ENCODE results near the gene ZDHHC5. TPM values are rescaled to one million over a fixed set of nuclear protein-coding genes. Genes with fewer than 3 reads are reported as not detected.

The ZDHHC5 gene
- total and polyA plus RNA-seq, 2 of the 4 experiments (the other 2 are of a cell fraction): 19.4 to 45.7 TPM

DNA sequence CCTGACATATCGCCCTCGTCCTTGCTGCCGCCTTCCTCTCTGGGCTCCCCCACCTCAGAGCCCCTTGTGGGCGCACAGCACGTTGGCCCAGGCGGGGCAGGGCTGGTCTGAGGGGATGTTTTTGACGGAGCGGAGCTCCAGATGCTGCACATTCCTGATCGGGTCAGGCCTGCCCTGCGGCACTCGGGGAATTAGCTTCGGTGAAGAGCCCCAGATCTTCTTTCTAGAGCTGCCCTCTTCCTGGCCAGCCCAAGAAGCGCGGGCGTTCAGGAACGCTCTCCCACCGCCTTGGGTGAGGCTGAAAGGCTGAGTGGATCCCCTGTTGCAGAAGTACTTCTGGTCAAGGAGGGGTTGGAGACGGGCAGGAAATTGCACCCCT lies 30.3 kb upstream of the ZDHHC5 start:
- Histone ChIP-seq H4K8ac (ENCODE audit: low read depth in 2 of 2, low read length in 2 of 2) (peak overlapping the region; percentile 90 to 92), H4K91ac (ENCODE audit: insufficient read depth, low read depth, low read length) (peak overlapping the region; percentile 92), H3K9ac (ENCODE audit: low read depth, low read length) (peak overlapping the region; percentile 61), H3K23ac (ENCODE audit: low read depth, low read length) (peak overlapping the region; percentile 89; the same call in 1 of the 2 replicates), H3K56ac (ENCODE audit: extremely low read depth, insufficient read depth, low read length) (peak overlapping the region; percentile 66; the same call in 1 of the 2 replicates), H3K18ac (ENCODE audit: low read depth, low read length) (no peak overlapping the region; the same call in 1 of the 2 replicates), H3K4me1 (ENCODE audit: control insufficient read depth, insufficient read depth, low read length) (peaks cover 13% of the 10 kb centered on the region), H4K20me1 (ENCODE audit: insufficient read depth, low read length) (peaks cover 36% of the 10 kb centered on the region), H2BK15ac (ENCODE audit: low read depth, low read length) (0 out of 3 replicates have a peak overlapping the region, but pooled peaks have one; percentile 12), H2AK5ac (ENCODE audit: low read depth, low read length) (peak overlapping the region; percentile 67), H2BK120ac (ENCODE audit: low read depth, low read length) (peak overlapping the region; percentile 88), H2BK20ac (ENCODE audit: low read depth, low read length) (peak overlapping the region; percentile 69), H3K9me1 (ENCODE audit: insufficient read depth, low read length) (peaks cover 12% of the 10 kb centered on the region), H3K4ac (ENCODE audit: low read depth, low read length) (peak overlapping the region; percentile 93), H3K36me3 (ENCODE audit: control insufficient read depth, insufficient read depth, low read length) (peaks cover 1% of the 10 kb centered on the region; the same call in 1 of the 2 replicates), H3K4me3 (ENCODE audit: insufficient read depth, low read depth, low read length) (peak overlapping the region; percentile 96), H3K9me3 (ENCODE audit: control insufficient read depth, insufficient read depth, low read length) (no peaks in the 10 kb centered on the region), H3K14ac (replicated peaks; ENCODE audit: low read depth, low read length) (peak overlapping the region; percentile 78), H3K27me3 (ENCODE audit: control insufficient read depth, insufficient read depth, low read length) (peaks cover 14% of the 10 kb centered on the region), H3K4me2 (ENCODE audit: low read depth, low read length) (peak overlapping the region; percentile 85), H3K27ac (ENCODE audit: insufficient read depth, low read length) (peak overlapping the region; percentile 80), H4K5ac (ENCODE audit: low read depth, low read length) (peak overlapping the region; percentile 46; the same call in 1 of the 2 replicates), H2BK5ac (ENCODE audit: low read depth, low read length, poor library complexity, severe bottlenecking) (peak overlapping the region; percentile 74), H2AFZ (replicated peaks; ENCODE audit: low read length, poor library complexity) (peak overlapping the region; percentile 99), H2AK9ac (replicated peaks; ENCODE audit: low read depth, low read length, poor library complexity) (peak overlapping the region; percentile 100), H3K79me1 (ENCODE audit: low read depth in 1 of 2, low read length in 2 of 2) (peaks cover 16 to 47% of the 10 kb centered on the region in 2 experiments)
- in situ Hi-C loops (cut with MboI; ENCODE audit: low sequenced_read_pairs): no loop called here
- WGBS, 2 experiments (ENCODE audit: extremely low coverage in 2 of 2, insufficient read length in 1 of 2): 28% methylated on average over 3 of the region's 18 CpGs; no CpG with 5 or more reads in 1 of the 2 experiments
- DNase-seq (no peak), ATAC-seq (ENCODE audit: low read depth) (peak; percentile 15)
- intact Hi-C loops (cut with micrococcal nuclease): no loop called here
- no peak for TF ChIP-seq MXI1 (IDR thresholded peaks at IDR 0.05; ENCODE audit: borderline replicate concordance, low read depth, low read length)
- TF ChIP-seq CHD1 (IDR thresholded peaks at IDR 0.05; ENCODE audit: low read depth, low read length): no peak
- no peak for TF ChIP-seq RCOR1 (IDR thresholded peaks at IDR 0.05; ENCODE audit: insufficient replicate concordance, low read length)
- TF ChIP-seq, protein P1, sequence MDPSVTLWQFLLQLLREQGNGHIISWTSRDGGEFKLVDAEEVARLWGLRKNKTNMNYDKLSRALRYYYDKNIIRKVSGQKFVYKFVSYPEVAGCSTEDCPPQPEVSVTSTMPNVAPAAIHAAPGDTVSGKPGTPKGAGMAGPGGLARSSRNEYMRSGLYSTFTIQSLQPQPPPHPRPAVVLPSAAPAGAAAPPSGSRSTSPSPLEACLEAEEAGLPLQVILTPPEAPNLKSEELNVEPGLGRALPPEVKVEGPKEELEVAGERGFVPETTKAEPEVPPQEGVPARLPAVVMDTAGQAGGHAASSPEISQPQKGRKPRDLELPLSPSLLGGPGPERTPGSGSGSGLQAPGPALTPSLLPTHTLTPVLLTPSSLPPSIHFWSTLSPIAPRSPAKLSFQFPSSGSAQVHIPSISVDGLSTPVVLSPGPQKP (IDR thresholded peaks at IDR 0.05; ENCODE audit: borderline replicate concordance, low read depth, low read length): no peak
- no peak for TF ChIP-seq POLR2A (IDR thresholded peaks at IDR 0.05; ENCODE audit: low read depth, low read length)
- TF ChIP-seq NFE2L2 (IDR thresholded peaks at IDR 0.05; ENCODE audit: low read depth, low read length): no peak
- TF ChIP-seq FOS (IDR thresholded peaks at IDR 0.05; ENCODE audit: low read depth, low read length): no peak
- TF ChIP-seq SMC3 (IDR thresholded peaks at IDR 0.05; ENCODE audit: low read depth, low read length): no peak
- TF ChIP-seq RAD21 (IDR thresholded peaks at IDR 0.05; ENCODE audit: low read length): no peak
- TF ChIP-seq CEBPB (IDR thresholded peaks at IDR 0.05; ENCODE audit: low read depth, low read length): no peak
- TF ChIP-seq RFX5 (IDR thresholded peaks at IDR 0.05; ENCODE audit: low read depth, low read length): no peak
- TF ChIP-seq, protein P2, sequence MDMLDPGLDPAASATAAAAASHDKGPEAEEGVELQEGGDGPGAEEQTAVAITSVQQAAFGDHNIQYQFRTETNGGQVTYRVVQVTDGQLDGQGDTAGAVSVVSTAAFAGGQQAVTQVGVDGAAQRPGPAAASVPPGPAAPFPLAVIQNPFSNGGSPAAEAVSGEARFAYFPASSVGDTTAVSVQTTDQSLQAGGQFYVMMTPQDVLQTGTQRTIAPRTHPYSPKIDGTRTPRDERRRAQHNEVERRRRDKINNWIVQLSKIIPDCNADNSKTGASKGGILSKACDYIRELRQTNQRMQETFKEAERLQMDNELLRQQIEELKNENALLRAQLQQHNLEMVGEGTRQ (IDR thresholded peaks at IDR 0.05; ENCODE audit: low read depth, low read length): no peak
- TF ChIP-seq, protein P3, sequence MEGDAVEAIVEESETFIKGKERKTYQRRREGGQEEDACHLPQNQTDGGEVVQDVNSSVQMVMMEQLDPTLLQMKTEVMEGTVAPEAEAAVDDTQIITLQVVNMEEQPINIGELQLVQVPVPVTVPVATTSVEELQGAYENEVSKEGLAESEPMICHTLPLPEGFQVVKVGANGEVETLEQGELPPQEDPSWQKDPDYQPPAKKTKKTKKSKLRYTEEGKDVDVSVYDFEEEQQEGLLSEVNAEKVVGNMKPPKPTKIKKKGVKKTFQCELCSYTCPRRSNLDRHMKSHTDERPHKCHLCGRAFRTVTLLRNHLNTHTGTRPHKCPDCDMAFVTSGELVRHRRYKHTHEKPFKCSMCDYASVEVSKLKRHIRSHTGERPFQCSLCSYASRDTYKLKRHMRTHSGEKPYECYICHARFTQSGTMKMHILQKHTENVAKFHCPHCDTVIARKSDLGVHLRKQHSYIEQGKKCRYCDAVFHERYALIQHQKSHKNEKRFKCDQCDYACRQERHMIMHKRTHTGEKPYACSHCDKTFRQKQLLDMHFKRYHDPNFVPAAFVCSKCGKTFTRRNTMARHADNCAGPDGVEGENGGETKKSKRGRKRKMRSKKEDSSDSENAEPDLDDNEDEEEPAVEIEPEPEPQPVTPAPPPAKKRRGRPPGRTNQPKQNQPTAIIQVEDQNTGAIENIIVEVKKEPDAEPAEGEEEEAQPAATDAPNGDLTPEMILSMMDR (conservative IDR thresholded peaks at IDR 0.05; ENCODE audit: low read depth, low read length): no peak
- TF ChIP-seq MAZ (IDR thresholded peaks at IDR 0.05; ENCODE audit: borderline replicate concordance, low read depth, low read length): no peak
- TF ChIP-seq MAFK (IDR thresholded peaks at IDR 0.05; ENCODE audit: low read depth, low read length): no peak
- TF ChIP-seq BHLHE40 (IDR thresholded peaks at IDR 0.05; ENCODE audit: low read depth, low read length): no peak
- ChIA-PET POLR2A (ENCODE audit: unreplicated experiment) (no interaction called here), CTCF (no interaction called here)
- BruUV-seq (replicated peaks): no TSS peak
- dilution Hi-C loops (cut with HindIII; ENCODE audit: low sequenced_read_pairs, unreplicated experiment): no loop called here
